Mesothelial cell of epicardium (in vitro differentiated cells): ENCODE results near the gene SLC24A2. TPM values are rescaled to one million over a fixed set of nuclear protein-coding genes. Genes with fewer than 3 reads are reported as not detected.

Source experiments
- DNase-seq, 2 experiments: peaks; one replicate each; pipeline ENCODE4 v3.0.0; 2021; ENCODE audit warnings: low spot score in 2 of 2; ENCODE audit not compliant: unreplicated experiment in 2 of 2
- H3K27ac Mint-ChIP-seq: 2 replicates; pipeline ENCODE4 v1.8.0; 2021; ENCODE audit warnings: mixed read lengths
- H3K27me3 Mint-ChIP-seq: 2 replicates; pipeline ENCODE4 v1.8.0; 2021; ENCODE audit warnings: low read depth, mixed read lengths
- H3K36me3 Mint-ChIP-seq: 2 replicates; pipeline ENCODE4 v1.8.0; 2021; ENCODE audit warnings: mixed read lengths
- H3K4me1 Mint-ChIP-seq: 2 replicates; pipeline ENCODE4 v1.8.0; 2021; ENCODE audit warnings: mixed read lengths
- H3K4me3 Mint-ChIP-seq: 2 replicates; pipeline ENCODE4 v1.8.0; 2021; ENCODE audit warnings: mild to moderate bottlenecking, moderate library complexity, mixed read lengths
- H3K9me3 Mint-ChIP-seq: 2 replicates; pipeline ENCODE4 v1.8.0; 2021; ENCODE audit warnings: mixed read lengths
- CTCF ChIP-seq: fragments of 200-600 bp; sonication (generic); IDR thresholded peaks from one replicate; pipeline ENCODE4 v1.5.0; 2021; ENCODE audit warnings: antibody characterized with exemption; ENCODE audit not compliant: unreplicated experiment
- total RNA-seq: library from RNA; stranded (reverse); gene quantifications from 3 replicates; pipeline ENCODE4 v1.2.1, GENCODE V29; 2021

The SLC24A2 gene
- total RNA-seq, 1 donor from 2014 or later, result 0.11 TPM

GRCh38 chr9:19781240-19781639, 7.6 kb downstream of the SLC24A2 start:
- no peak for DNase-seq
- no peak for TF ChIP-seq CTCF
- Mint-ChIP-seq H3K4me3 (no peak overlapping the region), H3K27ac (no peak overlapping the region), H3K27me3 (peaks cover 51% of the 10 kb centered on the region), H3K4me1 (no peaks in the 10 kb centered on the region), H3K9me3 (no peaks in the 10 kb centered on the region), H3K36me3 (no peaks in the 10 kb centered on the region)

- H3K9me3 Mint-ChIP-seq, result no peaks in the 10 kb centered on the region
- no peak for DNase-seq
- no peak for TF ChIP-seq CTCF
- H3K27me3 Mint-ChIP-seq, result peaks cover 4% of the 10 kb centered on the region
- no peaks in the 10 kb centered on the region for H3K36me3 Mint-ChIP-seq
- no peak overlapping the region for H3K27ac Mint-ChIP-seq
- H3K4me1 Mint-ChIP-seq, result no peaks in the 10 kb centered on the region
- H3K4me3 Mint-ChIP-seq, result no peak overlapping the region
Measured at GRCh38 chr9:19771446-19771845, 17.4 kb downstream of the SLC24A2 start.

GRCh38 chr9:19770973-19771372, 17.9 kb downstream of the SLC24A2 start:
- Mint-ChIP-seq H3K4me3 (no peak overlapping the region), H3K27ac (no peak overlapping the region), H3K9me3 (peaks cover 4% of the 10 kb centered on the region), H3K36me3 (no peaks in the 10 kb centered on the region), H3K4me1 (no peaks in the 10 kb centered on the region), H3K27me3 (peaks cover 4% of the 10 kb centered on the region)
- no peak for DNase-seq
- TF ChIP-seq CTCF, result no peak

GRCh38 chr9:19769213-19769612, 19.6 kb downstream of the SLC24A2 start:
- H3K4me1 Mint-ChIP-seq, result no peaks in the 10 kb centered on the region
- H3K9me3 Mint-ChIP-seq, result peaks cover 22% of the 10 kb centered on the region
- no peak for TF ChIP-seq CTCF
- no peaks in the 10 kb centered on the region for H3K36me3 Mint-ChIP-seq
- H3K27me3 Mint-ChIP-seq, result peaks cover 4% of the 10 kb centered on the region
- DNase-seq, result no peak
- H3K27ac Mint-ChIP-seq, result no peak overlapping the region
- no peak overlapping the region for H3K4me3 Mint-ChIP-seq

GRCh38 chr9:19768798-19769197, 20.0 kb downstream of the SLC24A2 start:
- Mint-ChIP-seq H3K9me3 (peaks cover 26% of the 10 kb centered on the region), H3K27me3 (peaks cover 2% of the 10 kb centered on the region), H3K27ac (no peak overlapping the region), H3K4me3 (no peak overlapping the region), H3K36me3 (no peaks in the 10 kb centered on the region), H3K4me1 (no peaks in the 10 kb centered on the region)
- DNase-seq, result no peak
- TF ChIP-seq CTCF, result no peak

- Mint-ChIP-seq H3K36me3 (no peaks in the 10 kb centered on the region), H3K4me3 (no peak overlapping the region), H3K9me3 (peaks cover 9% of the 10 kb centered on the region), H3K4me1 (peaks cover 2% of the 10 kb centered on the region), H3K27ac (no peak overlapping the region), H3K27me3 (no peaks in the 10 kb centered on the region)
- no peak for TF ChIP-seq CTCF
- DNase-seq, result no peak
Measured at GRCh38 chr9:19759066-19759465, 29.8 kb downstream of the SLC24A2 start.
